Natural killer cell (primary cell): ENCODE results near the gene IER3. TPM values are rescaled to one million over a fixed set of nuclear protein-coding genes. Genes with fewer than 3 reads are reported as not detected.
A peak's percentile ranks its signal among the peaks of the same experiment; 100 is the strongest.
"Not testable (repeated sequence)": the region's sequence is repeated elsewhere in the genome, so short reads cannot be mapped to it uniquely, and the experiment has no call there.

Source experiments
- ATAC-seq, 3 donors: fragments of 150-1000 bp in 2 of 3; fragments of 200-7000 bp in 1 of 3; cut with Tn5 transposase; 1 replicate in 1 of 3; 2 replicates in 2 of 3; pipeline ENCODE4 v1.10.0; 2021; ENCODE audit warnings: mild to moderate bottlenecking in 2 of 3, moderate library complexity in 2 of 3
- DNase-seq, 2 donors: peaks; one replicate each; pipeline versions ENCODE4 v3.0.0 to v3.0.0-alpha.2; 2013 to 2021; ENCODE audit warnings: mixed read lengths in 1 of 2
- H3K27ac ChIP-seq: one replicate; pipeline ENCODE4 v1.5.1; 2013; ENCODE audit warnings: mild to moderate bottlenecking, low read length
- H3K27me3 ChIP-seq: one replicate; pipeline ENCODE4 v1.6.1; 2013; ENCODE audit warnings: low read length; ENCODE audit not compliant: control insufficient read depth, insufficient read depth
- H3K36me3 ChIP-seq: one replicate; pipeline ENCODE4 v1.6.1; 2013; ENCODE audit warnings: low read length; ENCODE audit not compliant: control insufficient read depth, insufficient read depth
- H3K4me1 ChIP-seq: one replicate; pipeline ENCODE4 v1.6.1; 2013; ENCODE audit warnings: low read length; ENCODE audit not compliant: control insufficient read depth, insufficient read depth
- H3K4me3 ChIP-seq: one replicate; pipeline ENCODE4 v1.5.1; 2013; ENCODE audit warnings: low read length
- H3K9me3 ChIP-seq: one replicate; pipeline ENCODE4 v1.6.1; 2013; ENCODE audit warnings: low read length; ENCODE audit not compliant: control insufficient read depth, insufficient read depth
- H3K27ac Mint-ChIP-seq, 2 donors: one replicate each; pipeline ENCODE4 v1.8.0; 2022; ENCODE audit warnings: mild to moderate bottlenecking in 2 of 2, mixed read lengths in 2 of 2, moderate library complexity in 1 of 2
- H3K27me3 Mint-ChIP-seq, 2 donors: one replicate each; pipeline ENCODE4 v1.8.0; 2022; ENCODE audit warnings: low read depth in 2 of 2, mixed read lengths in 2 of 2
- H3K36me3 Mint-ChIP-seq: one replicate; pipeline ENCODE4 v1.8.0; 2022; ENCODE audit warnings: mixed read lengths
- H3K4me1 Mint-ChIP-seq, 2 donors: one replicate each; pipeline ENCODE4 v1.8.0; 2022; ENCODE audit warnings: mixed read lengths in 2 of 2
- H3K4me3 Mint-ChIP-seq: one replicate; pipeline ENCODE4 v1.8.0; 2022; ENCODE audit warnings: mild to moderate bottlenecking, moderate library complexity, mixed read lengths
- H3K9me3 Mint-ChIP-seq, 2 donors: one replicate each; pipeline ENCODE4 v1.8.0; 2022; ENCODE audit warnings: mixed read lengths in 2 of 2
- WGBS: methylation state at CpG from one replicate; pipeline ENCODE4 v1.1.7; 2013; ENCODE audit warnings: missing lambda C conversion rate; ENCODE audit not compliant: insufficient coverage; 5-methylcytosine and 5-hydroxymethylcytosine counted together
- intact Hi-C: fragments of 100-400 bp; cut with micrococcal nuclease; formaldehyde crosslinking; loops from one replicate; pipeline ENCODE4 v1.14.2; 2022
- total RNA-seq, 4 donors: library from RNA; stranded (reverse); fragments of 120-200 nt in 1 of 4; gene quantifications; one replicate each; pipeline versions ENCODE4 v1.2.3 to v1.2.4, GENCODE V29; 2013 to 2022
- TF ChIP-seq, protein P1 (sequence below): fragments of 200-600 bp; IDR thresholded peaks from one replicate; pipeline ENCODE4 v1.8.0; 2022; ENCODE audit warnings: antibody characterized with exemption

The IER3 gene
- total RNA-seq, 3 donors from 2014 or later (not counting 1 experiment from before 2014, with no cell fraction given), result 39.7 to 105 (median 66.5) TPM

DNA sequence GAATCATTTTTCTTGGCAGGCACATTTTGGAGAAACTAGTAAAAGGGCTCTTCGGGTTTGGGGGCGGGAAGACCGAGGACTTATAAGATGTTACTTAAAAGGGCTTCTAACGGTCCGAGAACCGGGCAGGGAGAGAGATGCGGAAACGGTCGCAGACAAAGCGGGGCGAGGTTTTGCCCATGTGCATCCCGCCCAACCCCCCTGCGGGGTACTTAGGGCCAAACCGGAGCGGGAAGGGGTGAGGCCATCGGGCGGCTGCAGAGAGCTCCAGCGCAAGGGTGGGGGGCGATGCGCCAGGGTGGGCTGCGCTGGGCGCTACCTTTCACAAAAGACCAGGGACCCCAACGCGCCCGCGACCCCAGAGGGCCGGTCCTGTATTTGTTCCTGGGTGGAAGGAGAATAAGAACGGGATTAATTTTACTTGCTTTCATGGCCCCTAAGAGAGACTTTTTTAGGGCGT is 23.6 kb downstream of the IER3 start:
- peak; percentile 59 to 73 for DNase-seq
- no peaks in the 10 kb centered on the region for H3K27me3 ChIP-seq
- H3K36me3 Mint-ChIP-seq, result peaks cover 14% of the 10 kb centered on the region
- H3K4me1 Mint-ChIP-seq, result peaks cover 70 to 73% of the 10 kb centered on the region in 2 donors
- intact Hi-C loops, result loop anchor here (1.0 to 2.0 kb wide), 3 partner anchors 74 to 232 kb away; partner anchors contain the start of genes C6orf136, HLA-E, MRPS18B and PPP1R10
- H3K27me3 Mint-ChIP-seq, result no peaks in the 10 kb centered on the region
- peaks cover 43% of the 10 kb centered on the region for H3K4me1 ChIP-seq
- ATAC-seq, result no peak
- peak overlapping the region; percentile 92 for H3K4me3 Mint-ChIP-seq
- WGBS, result 0% methylated on average over 29 of the region's 29 CpGs
- TF ChIP-seq, protein P1, sequence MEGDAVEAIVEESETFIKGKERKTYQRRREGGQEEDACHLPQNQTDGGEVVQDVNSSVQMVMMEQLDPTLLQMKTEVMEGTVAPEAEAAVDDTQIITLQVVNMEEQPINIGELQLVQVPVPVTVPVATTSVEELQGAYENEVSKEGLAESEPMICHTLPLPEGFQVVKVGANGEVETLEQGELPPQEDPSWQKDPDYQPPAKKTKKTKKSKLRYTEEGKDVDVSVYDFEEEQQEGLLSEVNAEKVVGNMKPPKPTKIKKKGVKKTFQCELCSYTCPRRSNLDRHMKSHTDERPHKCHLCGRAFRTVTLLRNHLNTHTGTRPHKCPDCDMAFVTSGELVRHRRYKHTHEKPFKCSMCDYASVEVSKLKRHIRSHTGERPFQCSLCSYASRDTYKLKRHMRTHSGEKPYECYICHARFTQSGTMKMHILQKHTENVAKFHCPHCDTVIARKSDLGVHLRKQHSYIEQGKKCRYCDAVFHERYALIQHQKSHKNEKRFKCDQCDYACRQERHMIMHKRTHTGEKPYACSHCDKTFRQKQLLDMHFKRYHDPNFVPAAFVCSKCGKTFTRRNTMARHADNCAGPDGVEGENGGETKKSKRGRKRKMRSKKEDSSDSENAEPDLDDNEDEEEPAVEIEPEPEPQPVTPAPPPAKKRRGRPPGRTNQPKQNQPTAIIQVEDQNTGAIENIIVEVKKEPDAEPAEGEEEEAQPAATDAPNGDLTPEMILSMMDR, result no peak
- H3K9me3 ChIP-seq, result no peaks in the 10 kb centered on the region
- no peaks in the 10 kb centered on the region for H3K9me3 Mint-ChIP-seq
- peak overlapping the region; percentile 93 for H3K27ac ChIP-seq
- H3K27ac Mint-ChIP-seq, result peak overlapping the region; percentile 96 to 100
- H3K36me3 ChIP-seq, result peaks cover 35% of the 10 kb centered on the region
- peak overlapping the region; percentile 93 for H3K4me3 ChIP-seq

DNA sequence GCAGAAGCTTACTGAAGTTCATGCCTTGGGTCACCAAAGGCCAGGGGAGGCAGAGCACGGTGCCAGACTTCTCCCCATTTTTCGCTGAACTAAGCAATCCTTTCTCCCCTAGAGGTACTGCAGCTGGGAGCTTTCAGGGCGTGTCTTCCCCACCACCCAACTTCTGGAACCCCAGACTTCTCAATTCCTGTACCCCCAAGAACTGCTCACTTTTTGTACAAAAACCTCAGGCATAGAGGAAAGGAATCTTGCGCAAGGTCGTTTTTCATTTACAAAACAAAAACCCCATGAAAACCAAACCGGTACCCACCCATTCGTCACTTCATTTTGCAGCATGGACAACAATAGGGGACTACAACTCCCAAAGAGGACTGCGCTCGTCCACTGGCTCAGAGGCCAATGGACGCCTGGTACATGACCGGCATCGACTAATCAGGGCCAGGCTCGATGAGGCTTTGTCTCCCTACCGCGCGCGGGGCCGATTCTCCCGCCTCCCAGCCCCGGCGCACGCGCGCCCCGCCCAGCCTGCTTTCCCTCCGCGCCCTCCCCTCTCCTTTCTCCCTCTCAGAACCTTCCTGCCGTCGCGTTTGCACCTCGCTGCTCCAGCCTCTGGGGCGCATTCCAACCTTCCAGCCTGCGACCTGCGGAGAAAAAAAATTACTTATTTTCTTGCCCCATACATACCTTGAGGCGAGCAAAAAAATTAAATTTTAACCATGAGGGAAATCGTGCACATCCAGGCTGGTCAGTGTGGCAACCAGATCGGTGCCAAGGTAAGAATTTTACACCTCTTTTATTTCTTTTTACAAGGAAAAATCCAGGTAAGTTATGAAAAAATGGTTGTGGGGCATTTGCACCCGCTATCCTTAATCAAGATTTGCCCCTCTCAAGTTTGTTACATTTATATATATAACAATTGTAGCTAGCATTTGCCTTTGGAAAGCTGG is 24.3 kb downstream of the IER3 start, which contains the start of gene TUBB:
Gene TUBB, plus strand, starts transcription at position 562 of the 947 bp plus-strand sequence. Its CDS starts 155 bp downstream, at position 717.
- peaks cover 43% of the 10 kb centered on the region for H3K4me1 ChIP-seq
- peak within 1 kb of the TSS; percentile 93 for H3K27ac ChIP-seq
- no peaks in the 10 kb centered on the region for H3K9me3 Mint-ChIP-seq
- DNase-seq (peak; percentile 92 to 98), ATAC-seq (peak; percentile 58 to 75 (median 63))
- TF ChIP-seq, protein P1, result no peak
- H3K36me3 Mint-ChIP-seq, result peaks cover 10% of the 10 kb centered on the region
- H3K4me3 Mint-ChIP-seq, result peak within 1 kb of the TSS; percentile 92
- WGBS, result under 1% methylated on average over 35 of the region's 38 CpGs
- H3K9me3 ChIP-seq, result no peaks in the 10 kb centered on the region
- H3K27me3 Mint-ChIP-seq, result no peaks in the 10 kb centered on the region
- peaks cover 72 to 74% of the 10 kb centered on the region in 2 donors for H3K4me1 Mint-ChIP-seq
- intact Hi-C loops, result loop anchor here (1.0 to 5.0 kb wide), 4 partner anchors 73 to 947 kb away; partner anchors contain the start of genes C6orf136, CSNK2B, HLA-E and LY6G5B
- no peaks in the 10 kb centered on the region for H3K27me3 ChIP-seq
- H3K36me3 ChIP-seq, result peaks cover 29% of the 10 kb centered on the region
- peak within 1 kb of the TSS; percentile 96 to 100 for H3K27ac Mint-ChIP-seq
- peak within 1 kb of the TSS; percentile 93 for H3K4me3 ChIP-seq

DNA sequence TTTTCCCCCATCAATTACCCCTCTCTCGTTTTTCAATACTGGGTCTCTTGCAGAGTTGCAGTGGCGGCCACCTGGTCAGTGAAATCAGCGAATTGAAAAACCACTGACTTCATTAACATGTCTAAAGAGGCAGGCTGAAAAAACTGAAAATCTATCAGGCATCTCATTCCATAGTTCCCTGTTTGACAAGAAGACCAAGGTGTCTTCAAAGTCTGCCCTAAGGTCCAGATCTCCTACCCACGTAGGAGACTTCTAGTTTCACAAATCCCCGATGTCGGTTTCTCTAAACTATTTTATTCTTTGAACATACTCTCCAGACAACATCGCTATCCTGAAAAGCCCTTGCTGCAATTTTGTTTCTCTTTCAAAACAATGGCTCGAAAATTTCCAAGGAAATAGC is 25.0 kb downstream of the IER3 start:
- peak overlapping the region; percentile 93 for H3K4me3 ChIP-seq
- WGBS, result 28% methylated on average over 7 of the region's 8 CpGs
- peaks cover 43% of the 10 kb centered on the region for H3K4me1 ChIP-seq
- DNase-seq, result no peak
- Mint-ChIP-seq H3K4me1 (peaks cover 65 to 70% of the 10 kb centered on the region in 2 donors), H3K36me3 (peaks cover 3% of the 10 kb centered on the region), H3K9me3 (no peaks in the 10 kb centered on the region), H3K27ac (peak overlapping the region; percentile 96 to 100), H3K27me3 (no peaks in the 10 kb centered on the region), H3K4me3 (peak overlapping the region; percentile 92)
- peak overlapping the region; percentile 52 for H3K27ac ChIP-seq
- intact Hi-C loops, result loop anchor here (5.0 kb wide), 1 partner anchor 948 kb away; the partner anchor contains the start of genes CSNK2B and LY6G5B
- peaks cover 23% of the 10 kb centered on the region for H3K36me3 ChIP-seq
- no peak for ATAC-seq
- no peaks in the 10 kb centered on the region for H3K9me3 ChIP-seq
- TF ChIP-seq, protein P1, result no peak
- no peaks in the 10 kb centered on the region for H3K27me3 ChIP-seq

DNA sequence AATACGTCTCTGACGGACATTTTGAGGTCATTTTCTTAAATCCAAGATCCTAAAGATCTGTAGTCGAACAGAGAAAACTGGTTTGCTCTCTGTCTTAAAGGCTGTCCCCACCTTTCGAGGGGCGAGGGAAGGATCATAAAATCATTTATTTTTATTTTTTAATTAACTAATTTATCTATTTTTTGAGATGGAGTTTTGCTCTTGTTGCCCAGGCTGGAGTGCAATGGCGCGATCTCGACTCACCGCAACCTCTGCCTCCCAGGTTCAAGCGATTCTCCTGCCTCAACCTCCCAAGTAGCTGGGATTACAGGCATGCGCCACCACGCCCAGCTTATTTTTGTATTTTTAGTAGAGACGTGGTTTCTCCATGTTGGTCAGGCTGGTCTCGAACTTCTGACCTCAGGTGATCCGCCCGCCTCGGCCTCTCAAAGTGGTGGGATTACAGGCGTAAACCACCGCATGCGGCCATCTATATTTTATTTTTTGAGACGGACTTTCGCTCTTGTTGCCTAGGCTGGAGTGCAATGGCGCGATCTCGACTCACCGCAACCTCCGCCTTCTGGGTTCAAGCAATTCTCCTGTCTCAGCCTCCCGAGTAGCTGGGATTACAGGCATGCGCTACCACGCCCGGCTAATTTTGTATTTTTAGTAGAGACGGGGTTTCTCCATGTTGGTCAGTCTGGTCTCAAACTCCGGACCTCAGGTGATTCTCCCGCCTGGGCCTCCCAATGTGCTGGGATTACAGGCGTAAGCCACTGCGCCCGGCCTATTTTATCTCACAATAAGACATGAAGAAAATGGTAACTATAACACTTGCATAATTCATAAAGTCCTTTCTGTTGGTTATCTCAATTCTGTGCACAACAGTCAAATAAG is 26.3 kb downstream of the IER3 start:
- peaks cover 37% of the 10 kb centered on the region for H3K4me1 ChIP-seq
- not testable (repeated sequence) for H3K9me3 Mint-ChIP-seq, ATAC-seq, H3K27me3 Mint-ChIP-seq, DNase-seq, H3K9me3 ChIP-seq, H3K27me3 ChIP-seq, H3K36me3 Mint-ChIP-seq
- WGBS, result 81% methylated on average over 30 of the region's 37 CpGs
- H3K36me3 ChIP-seq, result peaks cover 20% of the 10 kb centered on the region
- peak overlapping the region; percentile 34 for H3K4me3 ChIP-seq
- H3K4me1 Mint-ChIP-seq, result peaks cover 60 to 62% of the 10 kb centered on the region in 2 donors
- H3K27ac Mint-ChIP-seq, result peak overlapping the region; percentile 97 to 100
- H3K27ac ChIP-seq, result peak overlapping the region; percentile 50
- peak overlapping the region; percentile 98 for H3K4me3 Mint-ChIP-seq
- intact Hi-C loops, result loop anchor here (1.0 to 5.0 kb wide), 4 partner anchors 31 to 949 kb away; partner anchors contain the start of genes CSNK2B, GNL1 and LY6G5B
